ENCODE data around the gene EPHB2. TPM values are rescaled to one million over a fixed set of nuclear protein-coding genes. Genes with fewer than 3 reads are reported as not detected.

EPHB2 gene
- total RNA-seq, 5 donors from 2014 or later (not counting 1 experiment from before 2014, with no cell fraction given): 0.06 to 0.20 (median 0.12) TPM; not detected in 2

GRCh38 chr1:22827666-22828483 is 117.2 kb downstream of the EPHB2 start:
- ATAC-seq (replicated peaks in 1 of 4) (no peak), DNase-seq (no peak)
- no peaks in the 10 kb centered on the region for H3K36me3 ChIP-seq (ENCODE audit: control insufficient read depth in 2 of 2, extremely low read depth in 1 of 2, insufficient read depth in 1 of 2, low read length in 1 of 2)
- no peaks in the 10 kb centered on the region for H3K4me1 Mint-ChIP-seq
- no peaks in the 10 kb centered on the region for H3K9me3 Mint-ChIP-seq
- H3K27me3 ChIP-seq (replicated peaks in 1 of 2; ENCODE audit: control insufficient read depth in 2 of 2, extremely low read depth in 1 of 2, insufficient read depth in 2 of 2, low read length in 1 of 2): peaks cover 0 to 30% of the 10 kb centered on the region in 2 experiments
- POLR2A ChIA-PET: no interaction called here
- H3K4me3 Mint-ChIP-seq: no peak overlapping the region
- H3K27ac ChIP-seq (ENCODE audit: low read length): no peak overlapping the region
- WGBS (ENCODE audit: insufficient coverage): 82% methylated on average over 8 of the region's 9 CpGs
- no peak overlapping the region for H3K4me3 ChIP-seq (ENCODE audit: control insufficient read depth in 1 of 2, extremely low read depth in 1 of 2, low read length in 1 of 2)
- no peaks in the 10 kb centered on the region for H3K36me3 Mint-ChIP-seq
- CTCF ChIA-PET: no interaction called here
- no peaks in the 10 kb centered on the region for H3K9me3 ChIP-seq
- peaks cover 10 to 20% of the 10 kb centered on the region in 2 donors for H3K27me3 Mint-ChIP-seq
- H3K4me1 ChIP-seq (ENCODE audit: control insufficient read depth in 1 of 2, extremely low read depth in 1 of 2, insufficient read depth in 2 of 2, low read length in 2 of 2): no peaks in the 10 kb centered on the region
- no peak overlapping the region for H3K27ac Mint-ChIP-seq

DNA sequence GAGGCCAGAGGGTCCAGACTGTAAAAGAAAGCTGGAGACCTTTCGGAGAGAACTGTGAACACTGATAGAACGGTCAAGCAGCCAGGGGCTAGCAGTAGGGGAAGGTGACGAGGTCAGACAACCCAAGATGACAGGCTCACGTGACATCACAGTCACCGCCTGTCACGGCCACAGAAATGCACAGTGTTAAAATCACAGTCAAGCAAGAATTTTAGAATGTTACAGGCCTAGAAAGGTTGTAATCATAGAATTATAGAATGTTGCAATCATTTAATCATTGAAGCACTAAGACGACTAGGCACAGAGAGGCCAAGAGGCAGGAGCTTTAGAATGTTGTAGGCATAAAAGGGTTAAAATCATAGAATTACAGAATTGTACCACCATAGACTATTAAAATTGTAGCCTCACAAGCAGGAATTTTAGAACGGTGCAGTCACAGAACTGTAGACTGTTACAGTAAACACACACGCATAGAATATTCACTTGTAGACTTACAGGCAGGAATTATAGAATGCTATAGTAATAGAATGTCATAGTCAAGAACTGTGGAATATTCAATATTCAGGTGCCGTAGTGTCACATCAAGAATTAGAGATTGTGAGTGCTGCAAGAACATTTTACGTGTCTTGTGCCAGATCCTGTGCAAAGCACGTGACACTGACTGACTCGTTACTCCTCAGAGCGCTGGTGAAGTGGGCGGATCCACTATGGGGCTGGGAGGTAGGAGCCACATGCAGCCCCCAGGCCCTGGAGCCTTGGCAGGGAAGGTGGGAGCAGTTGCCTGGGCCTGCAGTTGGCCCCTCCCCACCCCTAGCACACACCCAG is 118.1 kb downstream of the EPHB2 start:
- ChIA-PET POLR2A (no interaction called here), CTCF (no interaction called here)
- H3K27ac Mint-ChIP-seq: no peak overlapping the region
- Histone ChIP-seq H3K9me3 (no peaks in the 10 kb centered on the region), H3K27me3 (replicated peaks in 1 of 2; ENCODE audit: control insufficient read depth in 2 of 2, extremely low read depth in 1 of 2, insufficient read depth in 2 of 2, low read length in 1 of 2) (peaks cover 0 to 29% of the 10 kb centered on the region in 2 experiments), H3K27ac (ENCODE audit: low read length) (no peak overlapping the region), H3K4me3 (ENCODE audit: control insufficient read depth in 1 of 2, extremely low read depth in 1 of 2, low read length in 1 of 2) (no peak overlapping the region), H3K4me1 (ENCODE audit: control insufficient read depth in 1 of 2, extremely low read depth in 1 of 2, insufficient read depth in 2 of 2, low read length in 2 of 2) (no peaks in the 10 kb centered on the region), H3K36me3 (ENCODE audit: control insufficient read depth in 2 of 2, extremely low read depth in 1 of 2, insufficient read depth in 1 of 2, low read length in 1 of 2) (no peaks in the 10 kb centered on the region)
- 80% methylated on average over 10 of the region's 15 CpGs for WGBS (ENCODE audit: insufficient coverage)
- peaks cover 10 to 20% of the 10 kb centered on the region in 2 donors for H3K27me3 Mint-ChIP-seq
- H3K4me3 Mint-ChIP-seq: no peak overlapping the region
- DNase-seq (no peak), ATAC-seq (replicated peaks in 1 of 4) (no peak)
- no peaks in the 10 kb centered on the region for H3K36me3 Mint-ChIP-seq
- H3K4me1 Mint-ChIP-seq: no peaks in the 10 kb centered on the region
- no peaks in the 10 kb centered on the region for H3K9me3 Mint-ChIP-seq

GRCh38 chr1:22829309-22829989 is 118.8 kb downstream of the EPHB2 start:
- no peaks in the 10 kb centered on the region for H3K9me3 Mint-ChIP-seq
- H3K4me1 Mint-ChIP-seq: no peaks in the 10 kb centered on the region
- CTCF ChIA-PET: no interaction called here
- no peaks in the 10 kb centered on the region for H3K36me3 Mint-ChIP-seq
- H3K36me3 ChIP-seq (ENCODE audit: control insufficient read depth in 2 of 2, extremely low read depth in 1 of 2, insufficient read depth in 1 of 2, low read length in 1 of 2): no peaks in the 10 kb centered on the region
- no peak overlapping the region for H3K4me3 ChIP-seq (ENCODE audit: control insufficient read depth in 1 of 2, extremely low read depth in 1 of 2, low read length in 1 of 2)
- ATAC-seq (replicated peaks in 1 of 4): no peak
- no peak overlapping the region for H3K27ac Mint-ChIP-seq
- POLR2A ChIA-PET: no interaction called here
- no peak for DNase-seq
- peaks cover 0 to 27% of the 10 kb centered on the region in 2 experiments for H3K27me3 ChIP-seq (replicated peaks in 1 of 2; ENCODE audit: control insufficient read depth in 2 of 2, extremely low read depth in 1 of 2, insufficient read depth in 2 of 2, low read length in 1 of 2)
- H3K4me3 Mint-ChIP-seq: no peak overlapping the region
- no peaks in the 10 kb centered on the region for H3K9me3 ChIP-seq
- peaks cover 10 to 20% of the 10 kb centered on the region in 2 donors for H3K27me3 Mint-ChIP-seq
- no peak overlapping the region for H3K27ac ChIP-seq (ENCODE audit: low read length)
- WGBS (ENCODE audit: insufficient coverage): 78% methylated on average over 5 of the region's 12 CpGs
- no peaks in the 10 kb centered on the region for H3K4me1 ChIP-seq (ENCODE audit: control insufficient read depth in 1 of 2, extremely low read depth in 1 of 2, insufficient read depth in 2 of 2, low read length in 2 of 2)

DNA sequence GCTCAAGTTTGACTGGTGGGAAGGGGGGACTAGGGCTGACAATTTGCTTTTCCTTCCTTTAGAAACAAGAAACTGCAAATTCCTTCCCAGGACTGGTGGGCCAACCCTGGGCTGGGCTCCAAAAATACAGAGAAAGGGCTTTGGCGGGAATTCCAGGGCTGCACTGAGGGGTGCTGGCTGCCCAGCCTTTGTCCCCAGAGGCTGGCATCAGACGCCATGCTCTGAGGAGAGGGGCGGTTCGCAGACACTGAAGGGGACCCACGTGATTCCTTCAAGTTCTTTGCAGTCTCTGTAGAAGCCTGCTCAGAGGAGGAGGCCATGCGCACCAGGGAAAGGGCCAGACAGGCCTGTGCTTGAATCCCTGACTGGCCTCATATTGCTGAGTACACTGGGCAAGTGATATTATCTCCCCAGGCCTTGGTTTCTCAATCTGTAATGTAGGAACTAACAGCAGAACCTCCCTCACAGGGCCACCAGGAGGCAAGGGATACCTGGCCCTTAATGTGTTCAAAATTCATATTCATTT is 119.5 kb downstream of the EPHB2 start:
- H3K4me3 ChIP-seq (ENCODE audit: control insufficient read depth in 1 of 2, extremely low read depth in 1 of 2, low read length in 1 of 2): no peak overlapping the region
- no peak overlapping the region for H3K27ac ChIP-seq (ENCODE audit: low read length)
- Mint-ChIP-seq H3K4me3 (no peak overlapping the region), H3K36me3 (no peaks in the 10 kb centered on the region), H3K9me3 (no peaks in the 10 kb centered on the region), H3K4me1 (no peaks in the 10 kb centered on the region), H3K27ac (no peak overlapping the region), H3K27me3 (peaks cover 10 to 20% of the 10 kb centered on the region in 2 donors)
- DNase-seq: no peak
- H3K36me3 ChIP-seq (ENCODE audit: control insufficient read depth in 2 of 2, extremely low read depth in 1 of 2, insufficient read depth in 1 of 2, low read length in 1 of 2): no peaks in the 10 kb centered on the region
- WGBS (ENCODE audit: insufficient coverage): 80% methylated on average over 5 of the region's 6 CpGs
- CTCF ChIA-PET: no interaction called here
- POLR2A ChIA-PET: no interaction called here
- peaks cover 0 to 26% of the 10 kb centered on the region in 2 experiments for H3K27me3 ChIP-seq (replicated peaks in 1 of 2; ENCODE audit: control insufficient read depth in 2 of 2, extremely low read depth in 1 of 2, insufficient read depth in 2 of 2, low read length in 1 of 2)
- no peaks in the 10 kb centered on the region for H3K4me1 ChIP-seq (ENCODE audit: control insufficient read depth in 1 of 2, extremely low read depth in 1 of 2, insufficient read depth in 2 of 2, low read length in 2 of 2)
- no peaks in the 10 kb centered on the region for H3K9me3 ChIP-seq
- no peak for ATAC-seq (replicated peaks in 1 of 4)

DNA sequence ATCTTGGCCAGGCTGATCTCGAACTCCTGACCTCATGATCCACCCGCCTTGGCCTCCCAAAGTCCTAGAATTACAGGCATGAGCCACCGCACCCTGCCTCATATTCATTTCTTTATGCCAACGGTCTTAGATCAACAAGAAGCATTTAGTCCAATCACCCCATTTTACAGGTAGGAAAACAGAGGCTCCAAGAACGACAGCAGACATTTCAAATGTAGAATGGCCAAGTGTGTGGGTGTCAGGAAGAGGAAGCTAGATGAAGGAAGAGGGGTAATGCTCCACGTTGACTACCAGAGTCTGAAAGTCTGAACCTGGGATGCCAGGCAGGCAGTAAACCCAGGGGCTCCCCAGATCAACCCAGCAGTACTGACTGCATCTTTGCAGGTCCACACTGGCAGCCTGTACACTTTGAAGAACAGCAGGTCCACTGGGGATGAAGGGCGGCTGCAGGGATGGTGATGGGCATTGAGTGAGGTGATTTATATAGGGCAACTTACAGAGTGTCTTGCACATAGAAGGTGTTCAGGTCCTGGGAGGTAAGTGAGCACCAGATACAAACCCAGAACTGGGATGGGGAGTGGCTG is 120.2 kb downstream of the EPHB2 start:
- H3K27me3 Mint-ChIP-seq: peaks cover 10 to 18% of the 10 kb centered on the region in 2 donors
- no peak overlapping the region for H3K4me3 Mint-ChIP-seq
- Histone ChIP-seq H3K4me3 (ENCODE audit: control insufficient read depth in 1 of 2, extremely low read depth in 1 of 2, low read length in 1 of 2) (no peak overlapping the region), H3K27me3 (replicated peaks in 1 of 2; ENCODE audit: control insufficient read depth in 2 of 2, extremely low read depth in 1 of 2, insufficient read depth in 2 of 2, low read length in 1 of 2) (peaks cover 0 to 22% of the 10 kb centered on the region in 2 experiments), H3K9me3 (no peaks in the 10 kb centered on the region), H3K27ac (ENCODE audit: low read length) (no peak overlapping the region), H3K36me3 (ENCODE audit: control insufficient read depth in 2 of 2, extremely low read depth in 1 of 2, insufficient read depth in 1 of 2, low read length in 1 of 2) (no peaks in the 10 kb centered on the region), H3K4me1 (ENCODE audit: control insufficient read depth in 1 of 2, extremely low read depth in 1 of 2, insufficient read depth in 2 of 2, low read length in 2 of 2) (no peaks in the 10 kb centered on the region)
- WGBS (ENCODE audit: insufficient coverage): 62% methylated on average over 4 of the region's 7 CpGs
- DNase-seq (no peak), ATAC-seq (replicated peaks in 1 of 4) (no peak)
- H3K36me3 Mint-ChIP-seq: no peaks in the 10 kb centered on the region
- ChIA-PET POLR2A (no interaction called here), CTCF (no interaction called here)
- H3K4me1 Mint-ChIP-seq: no peaks in the 10 kb centered on the region
- no peak overlapping the region for H3K27ac Mint-ChIP-seq
- H3K9me3 Mint-ChIP-seq: no peaks in the 10 kb centered on the region

All from T-cell (primary cell).